HG03432 (cell line): ENCODE results near the gene FKBP7.
"Not testable (repeated sequence)": the region's sequence is repeated elsewhere in the genome, so short reads cannot be mapped to it uniquely, and the experiment has no call there.

Source experiments
- ATAC-seq: cut with Tn5 transposase; IDR thresholded peaks from one replicate; pipeline ENCODE4 v1.9.1; 2021; ENCODE audit warnings: mild to moderate bottlenecking, moderate library complexity; ENCODE audit not compliant: unreplicated experiment

FKBP7 gene

DNA sequence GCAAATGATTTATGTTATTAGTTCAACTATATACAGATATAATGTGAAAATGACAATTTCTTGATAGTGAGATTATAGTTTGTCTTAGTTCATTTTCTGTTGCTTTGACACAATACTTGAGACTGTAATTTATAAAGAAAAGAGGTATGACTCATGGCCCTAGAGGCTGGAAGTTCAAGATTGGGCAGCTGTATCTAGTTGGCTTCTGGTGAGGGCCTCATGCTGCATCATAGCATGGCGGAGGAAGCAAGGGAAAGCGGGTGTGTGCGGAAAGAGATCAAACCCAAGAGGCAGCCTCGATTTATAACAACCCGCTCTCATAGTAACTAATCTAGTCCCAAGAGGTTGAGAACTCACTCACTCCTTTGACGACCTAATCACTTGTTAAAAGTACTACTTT is 13.2 kb upstream of the FKBP7 start:
- no peak for ATAC-seq

DNA sequence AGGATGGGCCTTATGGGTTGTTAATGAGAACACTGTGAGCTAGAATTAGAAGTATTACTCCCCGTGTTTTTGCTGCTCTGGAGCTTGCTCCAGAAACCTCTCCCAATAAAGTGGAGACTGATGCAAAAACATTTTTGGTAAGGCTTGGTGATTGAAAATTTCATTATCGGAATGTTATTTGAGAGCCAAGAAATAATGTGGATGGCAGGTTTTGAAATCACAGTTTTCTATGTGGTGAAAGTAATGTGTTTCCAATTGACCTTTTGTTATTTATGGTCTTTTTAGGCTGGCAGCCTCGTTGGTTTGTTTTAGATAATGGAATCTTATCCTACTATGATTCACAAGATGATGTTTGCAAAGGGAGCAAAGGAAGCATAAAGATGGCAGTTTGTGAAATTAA is 7.0 kb upstream of the FKBP7 start:
- ATAC-seq, result no peak

DNA sequence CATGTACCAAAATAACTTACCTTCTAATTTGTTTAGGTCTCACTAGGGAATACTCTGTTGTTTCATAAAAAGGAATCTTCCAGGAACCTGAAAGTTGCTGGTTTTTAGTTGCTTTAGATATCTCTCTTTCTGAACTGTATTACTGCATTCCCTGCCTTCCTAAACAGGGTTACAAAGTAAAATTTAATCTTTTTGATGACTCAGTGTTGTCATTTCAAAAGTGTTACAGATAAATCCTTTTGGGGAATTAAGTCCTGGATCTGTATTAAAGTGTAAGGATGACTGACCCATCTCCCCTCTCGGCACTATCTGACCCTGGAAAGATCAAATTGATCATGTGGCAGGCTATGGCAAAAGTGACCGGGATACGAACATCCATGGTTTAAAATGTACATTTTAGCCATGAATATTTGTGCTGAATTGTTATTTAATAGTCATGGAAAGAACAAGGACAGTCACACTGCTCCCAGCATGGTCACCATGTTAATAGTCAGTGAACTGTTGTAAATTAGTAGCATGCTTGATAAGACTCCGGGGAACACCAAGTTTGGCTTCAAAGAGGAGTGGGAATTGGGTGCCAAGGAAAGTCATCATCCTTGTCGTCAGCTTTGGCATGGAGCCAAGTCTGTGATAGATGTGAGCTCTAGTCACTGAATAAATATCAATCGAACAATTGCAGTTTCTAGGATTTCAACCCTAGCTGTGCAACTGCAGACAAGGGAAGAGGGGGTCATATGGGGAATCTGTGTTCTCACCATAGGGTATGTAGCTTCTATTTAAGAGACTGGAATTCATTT is 6.0 kb upstream of the FKBP7 start:
- no peak for ATAC-seq

DNA sequence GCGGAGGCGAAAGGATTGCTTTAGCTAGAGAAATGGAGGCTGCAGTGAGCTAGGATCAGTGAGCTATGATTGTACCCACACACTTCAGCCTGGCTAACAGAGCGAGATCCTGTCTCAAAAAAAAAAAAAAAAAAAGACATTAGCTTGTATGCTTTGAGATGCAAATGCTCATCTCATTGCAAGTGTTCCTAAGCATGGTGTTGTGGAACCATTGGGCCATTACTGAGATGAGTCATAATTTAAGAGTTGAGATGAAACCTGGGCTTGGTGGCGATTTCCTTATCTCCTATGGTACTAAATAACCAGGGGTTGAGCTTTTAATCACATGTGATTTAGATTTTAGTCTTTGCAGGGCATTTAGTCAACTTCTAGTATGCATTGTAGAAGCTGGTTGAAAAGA is 4.0 kb upstream of the FKBP7 start:
- ATAC-seq, result peak; percentile 34

DNA sequence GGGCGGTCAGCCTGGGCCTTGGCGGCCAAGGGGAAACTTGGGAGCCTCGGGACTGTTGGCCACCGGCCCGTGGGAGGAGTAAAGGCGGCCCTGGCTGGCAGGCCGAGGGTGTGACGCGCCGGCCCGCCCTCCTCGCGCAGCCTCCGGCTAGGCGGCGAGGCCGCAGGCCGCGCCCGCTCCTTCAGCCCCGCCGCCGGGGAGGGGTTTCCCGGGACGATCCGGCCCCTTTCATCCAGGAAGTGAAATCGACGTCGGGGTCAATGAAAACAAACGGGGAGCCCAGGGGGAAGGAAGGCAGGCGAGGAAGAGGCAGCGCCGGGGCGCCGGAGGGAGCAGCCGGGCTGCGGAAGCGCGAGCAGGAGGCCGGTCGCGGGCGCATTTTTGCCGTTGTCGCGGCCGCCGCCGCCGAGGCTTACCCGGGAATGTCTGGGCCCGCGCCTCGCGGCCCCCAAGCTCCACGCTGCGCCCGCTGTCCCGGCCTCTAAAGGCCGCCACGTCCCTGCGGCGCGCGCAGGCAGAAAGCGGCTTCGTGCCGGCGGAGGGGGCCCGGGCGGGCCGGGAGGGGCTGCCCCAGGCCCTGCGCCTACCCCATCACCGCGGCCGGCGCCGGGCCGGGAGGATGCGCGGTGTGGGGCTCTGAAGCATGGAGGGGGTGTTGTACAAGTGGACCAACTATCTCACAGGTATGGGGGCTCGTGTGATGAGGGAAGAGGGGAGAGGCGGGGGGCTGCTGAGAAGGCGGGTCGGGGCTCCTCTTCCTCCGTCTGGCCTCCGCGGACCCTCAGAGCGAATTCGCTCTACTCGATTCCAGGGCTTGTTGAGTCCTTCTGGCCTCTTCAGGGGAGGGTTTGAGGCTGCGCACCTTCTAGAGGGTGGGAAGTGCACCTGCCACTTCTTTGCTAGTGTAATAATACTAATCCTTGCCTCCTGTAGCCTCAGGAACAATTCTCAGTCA is 2.1 kb upstream of the FKBP7 start, which contains the start of gene PLEKHA3:
TSS of gene PLEKHA3 (plus strand) at position 231 of the 955 bp plus-strand sequence. CDS start at position 644, 413 bp downstream.
- ATAC-seq, result peak; percentile 77

DNA sequence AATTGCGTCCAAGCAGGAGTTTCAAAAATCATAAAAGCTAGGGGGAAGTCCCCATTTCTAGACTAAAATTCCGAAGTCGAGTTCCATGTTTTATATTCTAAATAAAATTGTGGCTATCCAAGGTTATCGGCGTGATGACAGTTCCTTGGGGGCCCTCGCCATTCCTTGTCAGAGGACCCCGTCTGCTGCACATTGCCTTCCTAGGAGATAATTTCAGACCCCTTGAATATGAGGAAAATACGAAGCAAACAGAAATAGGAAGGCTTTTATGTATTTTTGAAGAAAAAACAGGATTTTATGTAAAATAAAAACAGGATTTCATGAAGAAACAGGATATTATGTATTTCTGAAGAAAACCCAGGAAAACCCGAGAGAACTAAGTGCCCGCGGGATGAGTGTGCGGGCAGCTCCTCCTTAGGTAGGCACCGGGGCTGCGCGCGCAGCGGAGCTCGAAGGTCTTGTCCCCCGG is 1.4 kb upstream of the FKBP7 start:
- no peak for ATAC-seq

DNA sequence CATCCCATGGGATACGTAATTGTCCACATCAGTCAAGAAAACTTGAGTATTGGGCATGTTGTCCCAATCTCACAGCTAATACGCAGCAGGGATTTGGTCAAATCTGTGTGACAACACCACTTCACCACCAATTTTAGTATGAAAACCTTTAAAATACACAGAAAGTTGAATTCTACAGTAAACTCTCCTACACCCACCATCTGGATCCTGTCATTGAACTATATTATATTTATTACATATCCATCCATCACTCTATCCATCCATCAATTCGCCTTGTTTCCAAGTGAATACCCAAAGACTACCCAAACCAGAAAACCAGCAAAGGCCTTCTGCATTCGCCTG is 846 bp upstream of the FKBP7 start:
- ATAC-seq, result no peak

DNA sequence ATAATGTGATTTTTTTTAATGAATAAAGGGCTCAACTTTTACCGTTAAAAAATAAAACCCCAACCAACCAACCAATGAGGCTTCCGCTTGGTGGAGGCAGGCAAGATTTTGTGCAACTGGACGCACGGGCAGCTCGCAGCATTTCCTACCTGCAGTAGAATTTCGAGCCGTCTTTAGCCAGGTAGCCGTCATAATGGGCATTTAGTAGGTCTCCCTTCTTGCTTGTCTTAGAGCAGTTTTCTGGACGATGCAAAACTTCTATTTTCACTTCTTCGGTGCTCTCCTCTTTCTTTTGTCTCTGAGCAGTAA is 316 bp downstream of the FKBP7 start:
- no peak for ATAC-seq

DNA sequence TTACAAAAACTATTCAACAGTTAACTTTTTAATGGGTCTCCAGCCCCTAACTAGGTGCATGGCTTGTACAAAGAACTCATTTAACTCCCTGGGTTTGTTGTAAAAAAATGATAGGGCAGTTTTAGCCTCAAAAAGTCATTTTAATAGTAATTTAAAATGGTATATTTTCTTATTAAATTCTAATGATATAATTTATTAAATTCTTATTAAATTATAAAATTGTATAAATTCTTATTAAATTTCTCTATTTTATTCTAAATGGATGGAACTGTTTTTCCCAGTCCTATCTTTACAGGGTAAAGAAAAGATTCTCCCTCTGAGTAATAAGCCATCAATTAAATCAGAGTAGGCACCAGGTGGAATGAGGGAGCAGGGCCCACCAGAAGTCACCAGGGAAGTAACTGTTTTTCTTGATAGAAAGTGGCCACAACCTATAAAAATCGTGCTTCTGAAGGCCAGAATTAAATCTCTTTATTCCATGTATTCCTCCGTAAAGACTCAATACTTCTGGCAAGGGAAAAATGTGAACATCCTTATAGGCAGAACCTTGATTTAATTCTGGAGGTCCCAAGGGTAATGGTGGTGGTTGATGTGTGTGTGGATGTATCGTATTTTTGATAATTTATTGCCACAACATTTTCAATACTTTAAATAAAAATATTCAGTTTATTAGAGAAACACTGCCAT is 814 bp downstream of the FKBP7 start:
- ATAC-seq, result no peak

DNA sequence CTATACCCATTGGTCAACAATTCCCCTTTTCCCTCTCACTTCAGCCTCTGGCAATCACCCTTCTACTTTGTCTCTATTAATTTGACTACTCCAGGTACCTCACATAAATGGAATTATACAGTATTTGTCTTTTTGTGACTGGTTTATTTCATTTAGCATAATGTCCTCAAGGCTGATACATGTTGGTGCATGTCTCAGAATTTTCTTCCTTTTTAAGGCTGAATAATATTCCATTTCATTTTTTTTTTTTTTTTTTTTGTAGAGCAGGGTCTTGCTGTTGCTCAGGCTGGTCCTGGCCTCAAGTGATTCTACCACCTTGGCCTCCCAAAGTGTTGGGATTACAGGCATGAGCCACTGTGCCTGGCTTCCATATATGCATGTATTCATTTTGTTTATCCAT is 1.9 kb downstream of the FKBP7 start:
- no peak for ATAC-seq

DNA sequence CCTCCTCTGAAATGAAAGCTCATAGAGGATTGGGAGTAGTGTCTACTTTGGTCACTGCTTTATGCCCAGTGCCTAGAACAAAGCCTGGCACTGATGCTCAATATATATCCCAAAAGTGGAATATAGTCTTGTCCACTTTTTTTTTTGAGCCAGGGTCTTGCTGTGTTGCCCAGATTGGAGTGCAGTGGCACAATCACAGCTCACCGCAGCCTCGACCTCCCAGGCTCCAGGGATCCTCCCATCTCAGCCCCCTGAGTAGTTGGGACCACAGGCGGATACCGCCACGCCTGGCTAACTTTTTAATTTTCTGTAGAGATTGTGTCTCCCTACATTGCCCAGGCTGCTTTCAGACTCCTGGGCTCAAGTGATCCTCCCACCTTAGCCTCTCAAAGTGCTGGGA is 3.8 kb downstream of the FKBP7 start:
- no peak for ATAC-seq

DNA sequence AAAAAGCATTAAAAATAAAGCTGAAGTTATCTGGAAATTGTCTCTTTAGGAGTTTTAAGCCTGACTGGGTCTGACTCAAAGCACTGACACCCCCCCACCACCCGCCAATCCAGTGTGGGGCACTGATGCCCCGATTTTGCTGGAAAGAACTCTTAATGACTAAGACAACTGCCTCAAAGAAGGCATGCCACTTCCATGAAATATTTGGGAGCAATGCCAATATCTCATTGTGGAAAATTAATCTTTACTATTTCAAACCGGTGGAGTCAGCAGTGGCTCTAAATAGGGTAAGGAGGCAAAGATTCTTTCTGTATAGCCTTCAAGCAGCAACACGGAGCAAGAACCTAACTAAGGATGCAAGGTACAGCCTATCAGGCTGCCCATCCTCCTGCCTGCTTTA is 4.5 kb downstream of the FKBP7 start:
- no peak for ATAC-seq

DNA sequence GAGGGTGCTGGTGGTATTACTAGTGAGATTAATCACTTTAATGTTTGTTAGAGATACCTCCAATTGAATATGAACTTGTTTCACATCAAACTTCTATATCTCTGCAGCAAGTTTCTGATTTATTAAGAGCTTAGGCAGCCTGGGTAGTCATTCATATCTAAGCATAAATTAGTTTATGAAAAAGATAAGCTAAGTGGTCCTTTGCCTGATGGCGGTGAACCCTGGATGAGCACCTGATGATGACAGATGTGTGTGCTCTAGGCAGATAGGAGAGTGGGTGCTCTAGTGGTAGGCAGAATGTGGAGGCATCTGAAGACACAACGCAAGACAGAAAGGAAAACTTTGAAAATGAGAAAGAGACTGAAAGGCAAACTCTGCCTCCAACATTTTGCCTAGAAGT is 5.0 kb downstream of the FKBP7 start:
- ATAC-seq, result no peak

DNA sequence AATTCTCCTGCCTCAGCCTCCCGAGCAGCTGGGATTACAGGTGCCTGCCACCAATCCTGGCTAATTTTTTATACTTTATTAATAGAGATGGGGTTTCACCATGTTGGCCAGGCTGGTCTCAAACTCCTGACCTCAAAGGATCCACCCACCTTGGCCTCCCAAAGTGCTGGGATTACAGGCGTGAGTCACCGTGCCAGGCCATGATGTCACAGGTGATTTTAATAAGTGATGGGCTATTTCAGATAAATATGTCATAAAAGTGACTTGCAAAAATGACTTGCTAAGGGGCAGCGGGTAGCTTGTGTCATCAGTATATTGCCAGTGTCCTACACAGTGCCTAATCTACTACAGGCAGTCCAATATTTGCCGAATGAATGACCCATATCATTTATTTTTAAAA is 7.1 kb downstream of the FKBP7 start:
- not testable (repeated sequence) for ATAC-seq

DNA sequence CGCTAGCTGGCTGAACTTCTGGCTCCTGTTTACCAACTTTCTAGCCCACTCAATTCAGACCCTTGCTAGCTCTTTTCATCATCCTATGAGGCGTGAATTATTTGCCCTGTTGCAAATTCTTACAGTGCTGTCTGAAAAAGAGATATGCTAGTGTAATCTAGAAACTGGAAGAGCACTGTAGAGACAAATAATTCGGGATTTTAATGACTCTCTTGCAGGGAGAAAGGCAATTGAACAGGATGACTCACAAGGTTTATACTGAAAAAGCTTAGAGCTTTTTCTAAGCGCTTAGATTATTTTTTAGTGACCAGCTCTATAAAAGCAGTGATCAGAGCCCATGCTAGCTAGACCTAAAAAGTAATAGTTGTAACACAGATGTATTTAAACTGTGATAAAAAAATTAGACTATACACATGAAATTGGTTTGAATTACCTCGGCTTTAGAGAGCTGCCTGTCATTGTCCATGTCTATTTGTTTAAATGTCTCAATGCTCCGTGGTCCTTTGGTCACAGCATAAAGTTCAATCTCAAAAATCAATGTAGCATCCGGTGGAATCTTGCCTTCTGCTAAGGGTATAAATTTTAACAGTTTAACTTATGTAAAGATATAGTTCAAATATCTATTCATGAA is 9.1 kb downstream of the FKBP7 start:
- ATAC-seq, result no peak

DNA sequence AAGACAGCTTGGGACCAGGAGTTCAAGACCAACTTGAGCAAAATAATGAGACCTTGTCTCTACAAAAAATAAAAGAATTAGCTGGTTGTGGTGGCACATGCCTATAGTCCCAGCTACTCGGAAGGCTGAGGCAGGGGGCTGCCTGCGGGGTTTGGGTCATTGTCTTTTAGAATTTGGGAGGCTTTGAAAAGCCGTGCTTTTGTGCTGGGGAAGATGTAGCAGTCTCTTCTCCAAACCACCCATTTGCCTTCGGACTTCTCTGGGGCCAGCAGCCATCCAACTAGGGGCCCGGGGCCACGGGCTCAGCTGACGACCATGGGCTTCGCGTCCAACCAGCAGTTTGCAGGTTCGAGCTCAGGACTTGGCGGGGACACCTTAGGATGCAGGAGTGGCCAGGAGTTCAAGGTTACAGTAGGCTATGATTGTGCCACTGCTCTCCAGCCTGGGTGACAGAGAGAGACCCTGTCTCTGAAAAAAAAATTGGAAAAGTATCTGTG is 21.0 kb downstream of the FKBP7 start:
- no peak for ATAC-seq

DNA sequence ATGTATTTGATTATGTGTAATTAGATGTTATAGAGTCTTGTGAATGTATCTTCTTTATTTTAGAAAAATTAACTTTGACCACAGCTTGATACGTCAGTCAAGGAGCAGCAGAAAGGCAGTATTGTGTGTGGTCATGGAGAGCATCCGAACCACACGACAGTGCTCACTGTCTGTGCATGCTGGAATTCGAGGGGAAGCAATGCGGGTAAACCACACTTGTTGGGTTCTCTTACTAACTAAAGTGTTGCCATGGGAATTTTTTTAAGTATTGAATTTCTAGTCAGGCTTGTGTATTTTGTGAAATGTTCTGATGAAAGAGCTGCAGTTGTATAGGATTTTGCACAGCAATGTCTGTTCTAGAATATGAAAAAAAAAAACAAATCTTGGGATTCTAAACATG is 22.5 kb downstream of the FKBP7 start:
- ATAC-seq, result no peak

DNA sequence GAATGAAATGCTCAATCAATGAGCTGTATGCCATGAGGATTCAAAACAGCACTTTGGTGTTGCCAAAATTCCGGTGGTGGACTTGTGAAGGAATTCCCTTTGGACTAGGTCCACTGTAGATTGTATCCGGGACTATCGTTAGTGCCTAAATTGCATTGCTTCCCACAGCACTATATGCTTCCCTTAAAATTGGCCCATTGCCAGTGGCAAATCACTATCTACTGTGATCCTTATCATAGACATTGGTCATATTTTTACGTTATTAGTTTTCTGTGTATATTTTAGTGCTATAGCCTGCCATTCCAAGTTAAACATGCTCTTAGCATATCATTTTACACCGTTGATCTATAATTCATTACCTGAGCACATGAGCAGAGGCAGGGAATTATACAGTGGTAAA is 25.5 kb downstream of the FKBP7 start:
- no peak for ATAC-seq

DNA sequence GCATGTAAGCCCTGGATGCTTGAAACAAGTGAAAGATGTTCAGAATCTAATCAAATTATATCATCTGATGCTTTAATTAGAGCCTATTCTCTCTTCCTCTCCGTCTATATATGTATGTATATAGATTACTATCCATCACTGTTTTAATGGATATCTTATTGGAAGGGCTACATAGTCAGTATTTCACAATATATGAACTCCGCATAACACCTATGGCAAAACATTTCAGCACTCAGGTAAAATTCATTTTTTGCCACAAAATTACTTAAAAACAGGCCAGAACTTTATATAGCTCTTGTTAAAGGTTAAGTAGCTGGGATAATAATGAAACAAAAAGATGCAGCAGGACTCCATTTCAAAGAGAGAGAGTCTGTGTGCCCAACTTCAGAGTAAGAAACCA is 26.1 kb downstream of the FKBP7 start:
- no peak for ATAC-seq

DNA sequence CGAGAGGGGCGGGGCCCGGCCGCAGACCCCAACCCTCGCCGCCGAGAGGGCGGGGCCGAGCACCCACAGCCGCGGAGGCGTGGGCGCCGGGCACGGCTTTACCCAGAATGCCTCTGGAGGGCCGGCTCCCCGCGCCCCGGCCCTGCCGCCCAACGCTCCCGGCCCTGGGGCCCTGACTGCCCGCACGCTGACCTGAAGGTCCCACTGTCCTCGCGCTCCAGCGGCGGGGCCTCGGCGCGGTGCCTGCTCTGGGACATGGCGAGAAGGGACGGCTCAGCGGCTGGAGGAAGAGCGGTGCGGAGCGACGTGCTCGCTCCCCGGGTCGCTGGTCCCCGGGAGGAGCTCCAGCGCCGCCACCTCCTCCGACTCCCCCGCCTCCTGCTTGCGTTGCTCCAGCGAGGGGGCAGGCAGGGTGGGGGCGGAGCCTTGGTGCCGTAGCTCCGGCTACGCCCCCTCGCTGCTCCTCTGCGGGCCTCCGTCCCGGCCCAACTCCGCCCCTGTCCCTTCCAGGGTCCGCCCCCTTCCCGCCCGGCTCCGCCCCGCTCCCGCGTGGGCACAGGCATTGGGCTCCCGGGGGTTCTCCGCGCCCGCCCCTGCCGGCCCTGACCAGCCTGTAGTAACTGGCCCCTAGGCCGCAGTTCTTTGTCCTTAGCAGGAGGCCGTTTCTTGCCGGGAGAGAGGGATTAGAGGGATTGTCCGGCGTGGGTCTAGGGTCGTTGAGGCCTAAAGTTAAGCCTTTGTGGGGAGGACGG is 27.4 kb downstream of the FKBP7 start, which contains the start of the genes PJVK and PRKRA:
TSS of gene PJVK (plus strand) at position 605 of the 752 bp plus-strand sequence. CDS start 2,032 bp downstream, outside the sequence.
TSS of gene PRKRA (minus strand) at position 402 of the 752 bp plus-strand sequence. CDS start at position 257, 145 bp downstream.
- peak; percentile 86 for ATAC-seq
